GM12878 (cell line): ENCODE measurements around the gene TUT4. TPM values are rescaled to one million over a fixed set of nuclear protein-coding genes. Genes with fewer than 3 reads are reported as not detected.

ENCODE experiments used
- ATAC-seq: fragments of 200-7000 bp; cut with Tn5 transposase; 3 replicates; pipeline ENCODE4 v1.9.1; 2020; ENCODE audit warnings: mild to moderate bottlenecking, moderate library complexity
- BruUV-seq: library from RNA; stranded (reverse); fragments of 400-500 nt; replicated peaks from 2 replicates; lab custom pipeline; 2021; lab: Mats Ljungman, UMichigan
- CTCF ChIA-PET: fragments of 300-600 bp; sonication (Branson Sonifier 250); formaldehyde crosslinking; extraction: SDS; loops from one replicate; lab custom pipeline; 2021; ENCODE audit warnings: inconsistent platforms; lab: Yijun Ruan, JAX
- POLR2A ChIA-PET: fragments of 350-600 bp; formaldehyde crosslinking; extraction: SDS; loops from one replicate; lab custom pipeline; 2021; ENCODE audit warnings: inconsistent platforms; lab: Charles Lee
- RAD21 ChIA-PET: fragments of 300-600 bp; sonication (Branson Sonifier 250); formaldehyde crosslinking; loops from one replicate; lab custom pipeline; 2023; ENCODE audit warnings: antibody characterized with exemption; ENCODE audit not compliant: unreplicated experiment; lab: Charles Lee
- SMC1A ChIA-PET: fragments of 300-600 bp; sonication (Branson Sonifier 250); formaldehyde crosslinking; loops from one replicate; lab custom pipeline; 2023; ENCODE audit not compliant: unreplicated experiment, uncharacterized antibody; lab: Charles Lee
- DNase-seq: peaks from one replicate; pipeline ENCODE4 v3.0.0-alpha.2; 2011; ENCODE audit warnings: low read depth, low spot score
- FAIRE-seq: peaks from 3 replicates; lab custom pipeline; 2011; peaks lifted over from hg19 to GRCh38; lab: Jason Lieb, UNC
- H2AFZ ChIP-seq: 2 replicates; pipeline ENCODE4 v1.6.0; 2011; ENCODE audit warnings: low read depth, low read length, control low read depth; ENCODE audit not compliant: control insufficient read depth
- H3K27ac ChIP-seq: 2 replicates; pipeline ENCODE4 v1.5.1; 2011; ENCODE audit warnings: control low read depth; ENCODE audit not compliant: control insufficient read depth, insufficient read depth
- H3K27me3 ChIP-seq, 2 experiments: replicated peaks in 1 of 2; 2 replicates each; pipeline versions ENCODE4 v1.6.0 to v1.6.1; 2011; ENCODE audit warnings: low read length in 1 of 2; ENCODE audit not compliant: control insufficient read depth in 2 of 2, insufficient read depth in 2 of 2
- H3K36me3 ChIP-seq, 2 experiments: 2 replicates each; pipeline ENCODE4 v1.5.1; 2011; ENCODE audit warnings: low read length in 1 of 2; ENCODE audit not compliant: control insufficient read depth in 2 of 2, insufficient read depth in 2 of 2
- H3K4me1 ChIP-seq: 2 replicates; pipeline ENCODE4 v1.6.1; 2011; ENCODE audit warnings: mild to moderate bottlenecking, low read length, moderate library complexity, mixed read lengths; ENCODE audit not compliant: control insufficient read depth, insufficient read depth
- H3K4me2 ChIP-seq: 2 replicates; pipeline ENCODE4 v1.6.0; 2011; ENCODE audit warnings: control low read depth; ENCODE audit not compliant: control insufficient read depth, insufficient read depth
- H3K4me3 ChIP-seq: fragments of 200-600 bp; sonication (generic); 2 replicates; pipeline ENCODE4 v1.5.1; 2016
- H3K79me2 ChIP-seq: 2 replicates; pipeline ENCODE4 v1.6.0; 2011; ENCODE audit warnings: low read length; ENCODE audit not compliant: control insufficient read depth, insufficient read depth
- H3K9ac ChIP-seq: 2 replicates; pipeline ENCODE4 v1.8.0; 2011; ENCODE audit warnings: low read length, control low read depth, mixed read lengths; ENCODE audit not compliant: control insufficient read depth, insufficient read depth
- H3K9me3 ChIP-seq: replicated peaks from 3 replicates; pipeline ENCODE4 v1.5.1; 2011; ENCODE audit warnings: mild to moderate bottlenecking, low read length; ENCODE audit not compliant: control insufficient read depth, insufficient read depth
- H4K20me1 ChIP-seq: 2 replicates; pipeline ENCODE4 v1.6.0; 2011; ENCODE audit not compliant: control insufficient read depth, insufficient read depth
- NFIC ChIP-seq: IDR thresholded peaks from 2 replicates; pipeline ENCODE4 v1.6.1; 2012; ENCODE audit warnings: low read depth, mild to moderate bottlenecking, inconsistent platforms, low read length, moderate library complexity
- SMC3 ChIP-seq: IDR thresholded peaks from 2 replicates; pipeline ENCODE4 v1.6.1; 2011; ENCODE audit warnings: low read length, improper control_type of control experiment, borderline replicate concordance
- SPI1 ChIP-seq: IDR thresholded peaks from 2 replicates; pipeline ENCODE4 v1.6.1; 2011; ENCODE audit warnings: low read depth, mild to moderate bottlenecking, low read length, moderate library complexity, borderline replicate concordance; ENCODE audit not compliant: insufficient read depth
- WGBS: methylation state at CpG from one replicate; pipeline ENCODE4 v1.1.6; 2016; ENCODE audit warnings: low lambda C conversion rate; ENCODE audit not compliant: insufficient replicate concordance, insufficient coverage; ENCODE audit errors: missing lambda C conversion rate; 5-methylcytosine and 5-hydroxymethylcytosine counted together
- in situ Hi-C: fragments of 300-500 bp; cut with MboI; formaldehyde crosslinking; loops from 9 replicates; pipeline ENCODE4 v1.14.3; 2018; ENCODE audit warnings: mixed read lengths
- intact Hi-C: fragments of 100-400 bp; cut with micrococcal nuclease; formaldehyde crosslinking; loops from one replicate; pipeline ENCODE4 v1.14.2; 2022; ENCODE audit not compliant: unreplicated experiment
- polyA plus RNA-seq, 11 experiments: library from polyadenylated mRNA; depleted of rRNA in 4 of 11; unstranded in 6 of 11; stranded (reverse) in 5 of 11; fragments of >200 nt; fragmentation: Nextera tagmentation in 4 of 11; fragmentation: Illumina TruSeq in 1 of 11; extraction: Ambion mirVana in 4 of 11; extraction: Trizol in 1 of 11; gene quantifications; 1 replicate in 1 of 11; 2 replicates in 10 of 11; pipeline versions ENCODE4 v1.2.1 to v1.2.3, GENCODE V29; 2011 to 2016; ENCODE audit warnings: inconsistent platforms in 2 of 11, missing spikeins in 2 of 11, low read depth in 1 of 11
- total RNA-seq, 4 experiments: library from RNA; depleted of rRNA in 3 of 4; stranded (reverse); fragments of >200 nt in 3 of 4; fragmentation: Illumina TruSeq in 1 of 4; extraction: Trizol in 1 of 4; gene quantifications; 2 replicates each; pipeline versions ENCODE4 v1.2.1 to v1.2.3, GENCODE V29; 2013 to 2021
- TF ChIP-seq, protein P1 (sequence below), 3 experiments: IDR thresholded peaks in 2 of 3; conservative IDR thresholded peaks in 1 of 3; 2 replicates each; pipeline ENCODE4 v1.5.1; 2011; ENCODE audit warnings: low read depth in 3 of 3, low read length in 3 of 3, mild to moderate bottlenecking in 3 of 3, control low read depth in 2 of 3, moderate library complexity in 2 of 3, inconsistent platforms in 1 of 3, mixed read lengths in 1 of 3; ENCODE audit not compliant: control insufficient read depth in 2 of 3, insufficient read depth in 1 of 3; ENCODE audit errors: extremely low read depth in 1 of 3

The TUT4 gene
- total and polyA plus RNA-seq, 10 of the 15 experiments (the other 5 are each of a cell fraction or from before 2014, with no cell fraction given): 9.4 to 40.7 (median 27.6) TPM

DNA sequence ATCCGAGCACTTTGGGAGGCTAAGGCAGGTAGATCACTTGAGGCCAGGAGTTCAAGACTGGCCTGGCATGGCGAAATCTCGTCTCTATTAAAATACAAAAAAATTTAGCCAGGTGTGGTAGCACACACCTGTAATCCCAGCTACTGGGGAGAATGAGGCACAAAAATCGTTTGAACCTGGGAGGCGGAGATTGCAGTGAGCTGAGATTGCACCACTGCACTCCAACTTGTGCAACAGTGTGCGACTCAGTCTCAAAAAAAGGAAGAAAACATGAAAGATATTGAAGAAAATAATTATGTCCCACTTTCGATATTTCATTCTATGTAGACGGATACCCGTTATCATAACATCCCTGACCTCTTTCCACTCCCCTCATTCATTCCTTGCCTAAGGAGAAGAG lies 19.2 kb downstream of the TUT4 start (continued):
- TF ChIP-seq, protein P1, sequence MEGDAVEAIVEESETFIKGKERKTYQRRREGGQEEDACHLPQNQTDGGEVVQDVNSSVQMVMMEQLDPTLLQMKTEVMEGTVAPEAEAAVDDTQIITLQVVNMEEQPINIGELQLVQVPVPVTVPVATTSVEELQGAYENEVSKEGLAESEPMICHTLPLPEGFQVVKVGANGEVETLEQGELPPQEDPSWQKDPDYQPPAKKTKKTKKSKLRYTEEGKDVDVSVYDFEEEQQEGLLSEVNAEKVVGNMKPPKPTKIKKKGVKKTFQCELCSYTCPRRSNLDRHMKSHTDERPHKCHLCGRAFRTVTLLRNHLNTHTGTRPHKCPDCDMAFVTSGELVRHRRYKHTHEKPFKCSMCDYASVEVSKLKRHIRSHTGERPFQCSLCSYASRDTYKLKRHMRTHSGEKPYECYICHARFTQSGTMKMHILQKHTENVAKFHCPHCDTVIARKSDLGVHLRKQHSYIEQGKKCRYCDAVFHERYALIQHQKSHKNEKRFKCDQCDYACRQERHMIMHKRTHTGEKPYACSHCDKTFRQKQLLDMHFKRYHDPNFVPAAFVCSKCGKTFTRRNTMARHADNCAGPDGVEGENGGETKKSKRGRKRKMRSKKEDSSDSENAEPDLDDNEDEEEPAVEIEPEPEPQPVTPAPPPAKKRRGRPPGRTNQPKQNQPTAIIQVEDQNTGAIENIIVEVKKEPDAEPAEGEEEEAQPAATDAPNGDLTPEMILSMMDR (IDR thresholded peaks at IDR 0.05 in 2 of 3, conservative IDR thresholded peaks at IDR 0.05 in 1 of 3; ENCODE audit: control insufficient read depth in 2 of 3, extremely low read depth in 1 of 3, insufficient read depth in 1 of 3, low read depth in 3 of 3, low read length in 3 of 3): no peak

DNA sequence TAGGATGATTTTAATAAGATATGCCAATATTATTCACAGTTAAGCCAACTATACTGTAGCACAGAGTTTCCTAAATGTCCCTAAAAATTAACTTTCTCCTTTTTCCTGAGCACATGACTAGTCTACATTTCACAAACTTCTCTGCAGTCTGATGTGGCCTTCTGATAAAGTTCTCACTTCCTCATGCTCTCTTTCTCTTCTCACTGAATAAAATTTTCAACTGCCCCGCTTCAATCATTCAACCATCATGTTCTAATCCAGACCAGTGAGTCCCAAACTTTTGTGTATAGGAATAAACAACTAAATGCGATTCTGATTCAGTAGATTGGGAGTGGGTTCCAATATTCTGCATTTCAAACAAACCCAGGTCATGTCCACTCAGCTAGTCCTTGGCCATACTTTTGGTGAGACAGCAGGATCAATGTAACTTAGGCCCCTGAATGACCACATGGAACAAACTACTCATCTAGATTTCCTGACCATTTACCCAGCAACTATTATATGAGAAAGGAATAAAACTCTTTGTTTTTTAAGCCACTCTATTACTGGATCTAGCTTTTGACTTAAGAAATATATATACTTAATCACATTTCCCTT lies 20.1 kb downstream of the TUT4 start:
- H3K27me3 ChIP-seq: no peaks in the 10 kb centered on the region
- no peak overlapping the region for H2AFZ ChIP-seq
- ChIA-PET CTCF (interaction anchor here (0.7 to 1.3 kb wide), 2 partner anchors 102 to 815 kb away, joined by 3 read pairs; no protein-coding TSS in a partner anchor), POLR2A (interaction anchor here (1.6 kb wide), 1 partner anchor 18 kb away, joined by 7 read pairs; no protein-coding TSS in a partner anchor), SMC1A (interaction anchor here (0.6 to 1.8 kb wide), 9 partner anchors 8 to 801 kb away, joined by 3 to 11 read pairs (median 4); no protein-coding TSS in a partner anchor), RAD21 (interaction anchor here (0.7 to 3.7 kb wide), 3 partner anchors 18 to 20 kb away, joined by 3 to 19 read pairs (median 5); partner anchors contain the start of gene TUT4)
- peaks cover 2% of the 10 kb centered on the region; the same call in 2 of the 3 replicates for H3K9me3 ChIP-seq
- 0% methylated on average over 2 of the region's 2 CpGs for WGBS
- peaks cover 12% of the 10 kb centered on the region for H3K79me2 ChIP-seq
- no TSS peak for BruUV-seq
- in situ Hi-C loops (no loop called here), intact Hi-C loops (no loop called here)
- H3K4me2 ChIP-seq: peak overlapping the region; percentile 76
- H3K4me3 ChIP-seq: peak overlapping the region; percentile 13; the same call in 1 of the 2 replicates
- no peak overlapping the region; the same call in 1 of the 2 replicates for H3K9ac ChIP-seq
- no peak for DNase-seq
- no peak for FAIRE-seq
- peak overlapping the region; percentile 30 for H3K27ac ChIP-seq
- H3K36me3 ChIP-seq: no peaks in the 10 kb centered on the region; a peak in 2 of 4 replicates
- ATAC-seq: peak; percentile 31; the same call in 2 of the 3 replicates
- peaks cover 33% of the 10 kb centered on the region for H3K4me1 ChIP-seq
- no peaks in the 10 kb centered on the region for H4K20me1 ChIP-seq
- TF ChIP-seq SMC3 (no peak), NFIC (peak; percentile 8; the same call in 1 of the 2 replicates), SPI1 (peak; percentile 79)
